ENCODE data around the gene MMP17. TPM values are rescaled to one million over a fixed set of nuclear protein-coding genes. Genes with fewer than 3 reads are reported as not detected.

The MMP17 gene
- total RNA-seq, 2 donors from 2014 or later, result 1.3 to 1.9 TPM

- Histone ChIP-seq H3K9me3 (no peaks in the 10 kb centered on the region), H3K27ac (no peak overlapping the region), H3K36me3 (peaks cover 5% of the 10 kb centered on the region), H3K4me1 (no peaks in the 10 kb centered on the region), H3K4me3 (no peak overlapping the region), H3K9ac (ENCODE audit: low read depth in 2 of 2, low read length in 2 of 2) (no peak overlapping the region), H3K27me3 (no peaks in the 10 kb centered on the region)
- intact Hi-C loops (cut with DNase I), result no loop called here
- TF ChIP-seq CTCF (IDR thresholded peaks at IDR 0.05), result no peak
- no peak for DNase-seq
Observed at GRCh38 chr12:131796411-131796736, 31.8 kb upstream of the MMP17 start.

- Histone ChIP-seq H3K27me3 (no peaks in the 10 kb centered on the region), H3K9ac (ENCODE audit: low read depth in 2 of 2, low read length in 2 of 2) (no peak overlapping the region), H3K9me3 (no peaks in the 10 kb centered on the region), H3K36me3 (peaks cover 5% of the 10 kb centered on the region), H3K27ac (no peak overlapping the region), H3K4me1 (no peaks in the 10 kb centered on the region), H3K4me3 (no peak overlapping the region)
- no peak for TF ChIP-seq CTCF (IDR thresholded peaks at IDR 0.05)
- DNase-seq, result no peak
- intact Hi-C loops (cut with DNase I), result no loop called here
Observed at GRCh38 chr12:131796754-131797587, 31.2 kb upstream of the MMP17 start.

- no peak overlapping the region for H3K4me3 ChIP-seq
- peaks cover 5% of the 10 kb centered on the region for H3K36me3 ChIP-seq
- H3K27me3 ChIP-seq, result no peaks in the 10 kb centered on the region
- no peak overlapping the region for H3K9ac ChIP-seq (ENCODE audit: low read depth in 2 of 2, low read length in 2 of 2)
- intact Hi-C loops (cut with DNase I), result no loop called here
- no peaks in the 10 kb centered on the region for H3K4me1 ChIP-seq
- DNase-seq, result no peak
- H3K9me3 ChIP-seq, result no peaks in the 10 kb centered on the region
- no peak for TF ChIP-seq CTCF (IDR thresholded peaks at IDR 0.05)
- no peak overlapping the region for H3K27ac ChIP-seq
Observed at GRCh38 chr12:131797588-131797934, 30.6 kb upstream of the MMP17 start.

- intact Hi-C loops (cut with DNase I), result no loop called here
- no peaks in the 10 kb centered on the region for H3K27me3 ChIP-seq
- no peak for TF ChIP-seq CTCF (IDR thresholded peaks at IDR 0.05)
- H3K4me3 ChIP-seq, result no peak overlapping the region
- no peak overlapping the region for H3K9ac ChIP-seq (ENCODE audit: low read depth in 2 of 2, low read length in 2 of 2)
- H3K27ac ChIP-seq, result no peak overlapping the region
- no peaks in the 10 kb centered on the region for H3K9me3 ChIP-seq
- peaks cover 5% of the 10 kb centered on the region for H3K36me3 ChIP-seq
- no peak for DNase-seq
- H3K4me1 ChIP-seq, result no peaks in the 10 kb centered on the region
Observed at GRCh38 chr12:131799195-131799594, 29.0 kb upstream of the MMP17 start.

- no peak overlapping the region for H3K27ac ChIP-seq
- no peak for DNase-seq
- H3K27me3 ChIP-seq, result no peaks in the 10 kb centered on the region
- peaks cover 5% of the 10 kb centered on the region for H3K36me3 ChIP-seq
- no peak for TF ChIP-seq CTCF (IDR thresholded peaks at IDR 0.05)
- no peak overlapping the region for H3K9ac ChIP-seq (ENCODE audit: low read depth in 2 of 2, low read length in 2 of 2)
- intact Hi-C loops (cut with DNase I), result no loop called here
- H3K4me1 ChIP-seq, result no peaks in the 10 kb centered on the region
- no peak overlapping the region for H3K4me3 ChIP-seq
- no peaks in the 10 kb centered on the region for H3K9me3 ChIP-seq
Observed at GRCh38 chr12:131799828-131800593, 28.2 kb upstream of the MMP17 start.

Measured in colonic mucosa (tissue), 4 donors.